Measurements from ENCODE around the gene CCNYL1.

DNA sequence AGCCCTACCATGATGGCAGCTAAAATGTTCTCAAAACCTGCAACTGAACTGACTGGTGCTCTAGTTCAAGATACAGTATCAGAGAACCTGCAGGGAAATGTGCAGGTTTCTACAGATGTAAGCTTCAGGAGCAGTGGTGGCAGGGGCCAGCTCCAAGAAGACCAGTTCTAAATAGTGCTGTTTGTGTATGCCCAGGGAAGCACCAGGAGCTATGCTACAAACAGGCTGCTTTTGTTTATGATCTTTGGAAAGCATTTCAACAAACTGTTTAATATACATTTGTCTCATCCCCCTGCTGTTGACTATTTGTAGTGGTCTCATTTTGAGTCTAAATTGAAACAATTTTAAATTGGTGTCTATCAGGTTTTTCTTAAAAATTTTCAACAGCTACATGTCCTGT is 37.6 kb downstream of the CCNYL1 start:
- TF ChIP-seq, protein P1, sequence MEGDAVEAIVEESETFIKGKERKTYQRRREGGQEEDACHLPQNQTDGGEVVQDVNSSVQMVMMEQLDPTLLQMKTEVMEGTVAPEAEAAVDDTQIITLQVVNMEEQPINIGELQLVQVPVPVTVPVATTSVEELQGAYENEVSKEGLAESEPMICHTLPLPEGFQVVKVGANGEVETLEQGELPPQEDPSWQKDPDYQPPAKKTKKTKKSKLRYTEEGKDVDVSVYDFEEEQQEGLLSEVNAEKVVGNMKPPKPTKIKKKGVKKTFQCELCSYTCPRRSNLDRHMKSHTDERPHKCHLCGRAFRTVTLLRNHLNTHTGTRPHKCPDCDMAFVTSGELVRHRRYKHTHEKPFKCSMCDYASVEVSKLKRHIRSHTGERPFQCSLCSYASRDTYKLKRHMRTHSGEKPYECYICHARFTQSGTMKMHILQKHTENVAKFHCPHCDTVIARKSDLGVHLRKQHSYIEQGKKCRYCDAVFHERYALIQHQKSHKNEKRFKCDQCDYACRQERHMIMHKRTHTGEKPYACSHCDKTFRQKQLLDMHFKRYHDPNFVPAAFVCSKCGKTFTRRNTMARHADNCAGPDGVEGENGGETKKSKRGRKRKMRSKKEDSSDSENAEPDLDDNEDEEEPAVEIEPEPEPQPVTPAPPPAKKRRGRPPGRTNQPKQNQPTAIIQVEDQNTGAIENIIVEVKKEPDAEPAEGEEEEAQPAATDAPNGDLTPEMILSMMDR (conservative IDR thresholded peaks at IDR 0.05) = no peak
- no peak for TF ChIP-seq EZH2 (IDR thresholded peaks at IDR 0.05; ENCODE audit: low read depth)

All from PC-9 (cell line).